Tibial nerve (tissue), 4 donors: ENCODE data around the gene CALCOCO1. TPM values are rescaled to one million over a fixed set of nuclear protein-coding genes. Genes with fewer than 3 reads are reported as not detected.
"Not testable (repeated sequence)": the region's sequence is repeated elsewhere in the genome, so short reads cannot be mapped to it uniquely, and the experiment has no call there.

Experiments used
- DNase-seq, 2 donors: peaks; one replicate each; pipeline ENCODE4 v3.0.0-alpha.2; 2019; ENCODE audit warnings: low spot score in 2 of 2
- H3K27ac ChIP-seq, 4 donors: fragments of 200-600 bp; sonication (generic) in 3 of 4; one replicate each; pipeline ENCODE4 v1.5.1; 2017 to 2019; ENCODE audit warnings: mild to moderate bottlenecking in 1 of 4
- H3K27me3 ChIP-seq, 2 donors: fragments of 200-600 bp; sonication (generic) in 1 of 2; one replicate each; pipeline versions ENCODE4 v1.5.1 to v1.6.0; 2017 to 2019
- H3K36me3 ChIP-seq, 3 donors: fragments of 200-600 bp; sonication (generic); one replicate each; pipeline ENCODE4 v1.5.1; 2018 to 2019
- H3K4me1 ChIP-seq, 4 donors: fragments of 200-600 bp; sonication (generic) in 3 of 4; one replicate each; pipeline ENCODE4 v1.5.1; 2017 to 2019
- H3K4me3 ChIP-seq, 4 donors: fragments of 200-600 bp; sonication (generic) in 3 of 4; one replicate each; pipeline ENCODE4 v1.5.1; 2017 to 2019; ENCODE audit warnings: mild to moderate bottlenecking in 1 of 4, moderate library complexity in 1 of 4
- H3K9me3 ChIP-seq, 4 donors: fragments of 200-600 bp; sonication (generic) in 3 of 4; one replicate each; pipeline ENCODE4 v1.5.1; 2017 to 2019
- EP300 ChIP-seq, 2 donors: sonication (generic); formaldehyde crosslinking; IDR thresholded peaks; one replicate each; pipeline ENCODE4 v1.6.1; 2017; ENCODE audit warnings: antibody characterized with exemption in 2 of 2, mild to moderate bottlenecking in 1 of 2
- POLR2A ChIP-seq, 2 donors: fragments of 450-650 bp; IDR thresholded peaks; one replicate each; pipeline ENCODE4 v1.6.1; 2017; ENCODE audit warnings: antibody characterized with exemption in 2 of 2, mild to moderate bottlenecking in 2 of 2, moderate library complexity in 2 of 2
- WGBS, 2 donors: methylation state at CpG; one replicate each; pipeline ENCODE4 v1.1.5; 2018; 5-methylcytosine and 5-hydroxymethylcytosine counted together
- total RNA-seq, 4 donors: library from RNA; depleted of rRNA; stranded (reverse); fragments of >200 nt; gene quantifications; one replicate each; pipeline ENCODE4 v1.1.0, GENCODE V29; 2016
- TF ChIP-seq, protein P1 (sequence below), 5 experiments: fragments of 200-600 bp in 3 of 5; fragments of 450-650 bp in 2 of 5; sonication (generic) in 3 of 5; IDR thresholded peaks; one replicate each; pipeline ENCODE4 v1.5.1; 2016 to 2019; ENCODE audit warnings: antibody characterized with exemption in 5 of 5, mild to moderate bottlenecking in 3 of 5, moderate library complexity in 2 of 5

The CALCOCO1 gene
- total RNA-seq, 4 donors from 2014 or later = 226 to 383 (median 285) TPM

DNA sequence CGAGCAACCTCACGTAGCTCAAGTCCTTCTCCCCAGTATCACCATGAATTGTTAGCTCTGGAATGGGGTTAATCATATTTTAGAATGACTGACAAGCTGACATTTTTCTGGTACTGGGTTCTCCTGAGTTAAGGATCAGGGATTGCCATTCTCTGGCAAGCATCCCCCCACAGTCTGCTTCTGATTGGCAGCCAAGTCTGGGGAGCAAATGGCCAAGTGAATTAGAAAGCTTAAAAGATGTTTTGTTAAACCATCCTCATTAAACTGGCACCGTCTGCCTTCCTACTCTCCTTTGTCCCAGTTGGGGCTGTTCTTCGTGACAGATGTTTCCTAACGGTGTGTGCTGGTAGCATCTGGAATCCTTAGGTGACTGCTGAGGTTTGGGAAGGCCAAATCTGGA lies 41.7 kb upstream of the CALCOCO1 start:
- WGBS, 2 donors = 75 to 81% methylated on average over 5 of the region's 5 CpGs
- peaks cover 0 to 20% of the 10 kb centered on the region in 2 donors for H3K27me3 ChIP-seq
- no peak for DNase-seq
- no peak overlapping the region for H3K27ac ChIP-seq
- H3K4me1 ChIP-seq = peaks cover 0 to 10% (median 0%) of the 10 kb centered on the region in 4 donors
- no peaks in the 10 kb centered on the region for H3K9me3 ChIP-seq
- no peaks in the 10 kb centered on the region for H3K36me3 ChIP-seq
- TF ChIP-seq EP300 (IDR thresholded peaks at IDR 0.05) (no peak), POLR2A (IDR thresholded peaks at IDR 0.05) (no peak)
- TF ChIP-seq, protein P1, sequence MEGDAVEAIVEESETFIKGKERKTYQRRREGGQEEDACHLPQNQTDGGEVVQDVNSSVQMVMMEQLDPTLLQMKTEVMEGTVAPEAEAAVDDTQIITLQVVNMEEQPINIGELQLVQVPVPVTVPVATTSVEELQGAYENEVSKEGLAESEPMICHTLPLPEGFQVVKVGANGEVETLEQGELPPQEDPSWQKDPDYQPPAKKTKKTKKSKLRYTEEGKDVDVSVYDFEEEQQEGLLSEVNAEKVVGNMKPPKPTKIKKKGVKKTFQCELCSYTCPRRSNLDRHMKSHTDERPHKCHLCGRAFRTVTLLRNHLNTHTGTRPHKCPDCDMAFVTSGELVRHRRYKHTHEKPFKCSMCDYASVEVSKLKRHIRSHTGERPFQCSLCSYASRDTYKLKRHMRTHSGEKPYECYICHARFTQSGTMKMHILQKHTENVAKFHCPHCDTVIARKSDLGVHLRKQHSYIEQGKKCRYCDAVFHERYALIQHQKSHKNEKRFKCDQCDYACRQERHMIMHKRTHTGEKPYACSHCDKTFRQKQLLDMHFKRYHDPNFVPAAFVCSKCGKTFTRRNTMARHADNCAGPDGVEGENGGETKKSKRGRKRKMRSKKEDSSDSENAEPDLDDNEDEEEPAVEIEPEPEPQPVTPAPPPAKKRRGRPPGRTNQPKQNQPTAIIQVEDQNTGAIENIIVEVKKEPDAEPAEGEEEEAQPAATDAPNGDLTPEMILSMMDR (IDR thresholded peaks at IDR 0.05) = no peak
- H3K4me3 ChIP-seq = no peak overlapping the region

- Histone ChIP-seq H3K36me3 (no peaks in the 10 kb centered on the region), H3K9me3 (no peaks in the 10 kb centered on the region), H3K27ac (no peak overlapping the region), H3K4me3 (no peak overlapping the region), H3K27me3 (peaks cover 0 to 40% of the 10 kb centered on the region in 2 donors), H3K4me1 (peaks cover 0 to 10% (median 0%) of the 10 kb centered on the region in 4 donors)
- WGBS, 2 donors = 77 to 82% methylated on average over 3 of the region's 3 CpGs
- TF ChIP-seq, protein P1 (IDR thresholded peaks at IDR 0.05) = no peak
- TF ChIP-seq POLR2A (IDR thresholded peaks at IDR 0.05) (no peak), EP300 (IDR thresholded peaks at IDR 0.05) (no peak)
- no peak for DNase-seq
Measured at GRCh38 chr12:53766881-53767280, 39.6 kb upstream of the CALCOCO1 start.

GRCh38 chr12:53765891-53766290 lies 38.6 kb upstream of the CALCOCO1 start:
- peaks cover 0 to 10% (median 0%) of the 10 kb centered on the region in 4 donors for H3K4me1 ChIP-seq
- H3K4me3 ChIP-seq = no peak overlapping the region
- TF ChIP-seq EP300 (IDR thresholded peaks at IDR 0.05) = no peak
- TF ChIP-seq POLR2A (IDR thresholded peaks at IDR 0.05) = no peak
- TF ChIP-seq, protein P1 (IDR thresholded peaks at IDR 0.05) = no peak
- no peak for DNase-seq
- no peak overlapping the region for H3K27ac ChIP-seq
- peaks cover 0 to 42% of the 10 kb centered on the region in 2 donors for H3K27me3 ChIP-seq
- WGBS, 2 donors = 71 to 77% methylated on average over 2 of the region's 2 CpGs
- no peaks in the 10 kb centered on the region for H3K9me3 ChIP-seq
- no peaks in the 10 kb centered on the region for H3K36me3 ChIP-seq

DNA sequence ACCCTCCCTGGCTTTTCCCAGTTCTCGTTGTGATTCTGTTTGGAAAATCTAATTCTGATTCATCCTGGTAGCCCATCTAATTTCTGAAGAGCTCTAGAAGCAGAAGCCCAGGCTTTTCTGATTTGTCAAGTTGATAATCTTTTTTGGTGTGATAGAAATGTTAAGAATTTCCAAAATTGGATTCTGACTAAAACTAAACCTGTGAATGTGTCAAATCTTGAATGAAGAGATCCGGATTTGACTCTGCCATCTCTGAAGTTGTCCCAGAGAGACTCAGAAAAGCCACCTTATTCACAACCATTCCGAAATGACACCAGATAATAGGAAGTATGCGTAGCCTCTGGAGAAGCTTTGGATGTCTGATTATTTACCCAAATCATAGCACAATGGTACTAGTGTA lies 37.4 kb upstream of the CALCOCO1 start:
- H3K9me3 ChIP-seq = no peaks in the 10 kb centered on the region
- no peak for DNase-seq
- H3K4me3 ChIP-seq = no peak overlapping the region
- peaks cover 0 to 5% (median 0%) of the 10 kb centered on the region in 4 donors for H3K4me1 ChIP-seq
- no peak overlapping the region for H3K27ac ChIP-seq
- no peaks in the 10 kb centered on the region for H3K36me3 ChIP-seq
- H3K27me3 ChIP-seq = peaks cover 0 to 53% of the 10 kb centered on the region in 2 donors
- 80 to 82% methylated on average over 4 of the region's 4 CpGs for WGBS, 2 donors
- TF ChIP-seq EP300 (IDR thresholded peaks at IDR 0.05) (no peak), POLR2A (IDR thresholded peaks at IDR 0.05) (no peak)
- TF ChIP-seq, protein P1 (IDR thresholded peaks at IDR 0.05) = no peak

GRCh38 chr12:53762793-53763192 lies 35.5 kb upstream of the CALCOCO1 start:
- not testable (repeated sequence) for H3K4me1 ChIP-seq, H3K27ac ChIP-seq, H3K36me3 ChIP-seq, H3K4me3 ChIP-seq, DNase-seq, H3K9me3 ChIP-seq
- WGBS, 2 donors = 94 to 97% methylated on average over 3 of the region's 3 CpGs
- H3K27me3 ChIP-seq = peaks cover 0 to 71% of the 10 kb centered on the region in 2 donors

DNA sequence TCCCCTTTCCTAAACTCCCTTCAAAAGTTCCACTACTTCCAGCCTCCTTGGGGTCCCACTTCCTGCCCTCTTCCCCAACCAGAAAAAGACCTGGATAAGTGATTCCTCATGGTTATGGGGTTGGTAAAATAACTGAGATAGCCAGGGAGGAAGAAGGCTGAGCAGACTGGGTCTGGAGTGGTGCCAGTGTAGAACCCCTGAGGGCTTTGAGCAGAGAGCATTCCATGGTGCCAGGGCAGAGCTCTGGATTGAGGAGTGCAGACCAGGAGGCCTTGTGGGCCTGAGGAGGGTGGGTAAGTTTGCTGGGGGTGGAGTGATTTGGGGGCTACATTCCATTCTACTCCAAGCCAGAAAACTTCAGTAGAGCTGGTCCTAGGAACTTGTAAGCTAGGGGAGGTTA lies 34.1 kb upstream of the CALCOCO1 start:
- TF ChIP-seq EP300 (IDR thresholded peaks at IDR 0.05) (no peak), POLR2A (IDR thresholded peaks at IDR 0.05) (no peak)
- TF ChIP-seq, protein P1 (IDR thresholded peaks at IDR 0.05) = no peak
- H3K27ac ChIP-seq = no peak overlapping the region
- no peak overlapping the region for H3K4me3 ChIP-seq
- no peaks in the 10 kb centered on the region for H3K36me3 ChIP-seq
- H3K9me3 ChIP-seq = no peaks in the 10 kb centered on the region
- no peak for DNase-seq
- peaks cover 0 to 5% (median 0%) of the 10 kb centered on the region in 4 donors for H3K4me1 ChIP-seq
- H3K27me3 ChIP-seq = peaks cover 0 to 84% of the 10 kb centered on the region in 2 donors
